ENCODE results near the gene AHCTF1.
"Not testable (repeated sequence)": the region's sequence is repeated elsewhere in the genome, so short reads cannot be mapped to it uniquely, and the experiment has no call there.

- not testable (repeated sequence) for TF ChIP-seq EZH2 (IDR thresholded peaks at IDR 0.05; ENCODE audit: insufficient read depth, poor library complexity, severe bottlenecking); EZH2phosphoT487 (IDR thresholded peaks at IDR 0.05; ENCODE audit: insufficient read depth, low read depth)
Measured at GRCh38 chr1:246863791-246864190, 68.0 kb downstream of the AHCTF1 start.

Measured in GM23248 (cell line).